ENCODE data around the gene BCR. TPM values are rescaled to one million over a fixed set of nuclear protein-coding genes. Genes with fewer than 3 reads are reported as not detected.

BCR gene
- total RNA-seq, 1 experiment from 2014 or later, result 77.0 TPM

- H4K20me1 ChIP-seq (ENCODE audit: control insufficient read depth, insufficient read depth, insufficient read length), result no peaks in the 10 kb centered on the region
- no peaks in the 10 kb centered on the region for H3K27me3 ChIP-seq (ENCODE audit: insufficient read depth, low read length)
- H3K56ac ChIP-seq (ENCODE audit: insufficient read length, low read depth, low read length), result no peak overlapping the region
- no peak overlapping the region for H2BK15ac ChIP-seq (ENCODE audit: low read depth, low read length)
- no peak overlapping the region for H2AK5ac ChIP-seq (ENCODE audit: insufficient read length, low read length)
- Mint-ChIP-seq H3K4me3 (no peak overlapping the region), H3K27ac (peak overlapping the region in 1 of 3 experiments; percentile 64; a peak in 1 of 7 replicates), H3K4me1 (0 out of 4 replicates have a peak, but pooled peaks cover 0 to 2% of the 10 kb centered on the region in 2 experiments), H3K27me3 (ENCODE audit: low read depth) (no peaks in the 10 kb centered on the region), H3K36me3 (ENCODE audit: insufficient read depth in 1 of 3, low read depth in 3 of 3) (peaks cover 8 to 64% (median 53%) of the 10 kb centered on the region in 3 experiments; a peak in 6 of 7 replicates), H3K9me3 (no peaks in the 10 kb centered on the region; a peak in 2 of 5 replicates)
- H3K79me1 ChIP-seq (ENCODE audit: insufficient read depth, low read depth, low read length, poor library complexity, severe bottlenecking), result no peaks in the 10 kb centered on the region
- H2BK5ac ChIP-seq (ENCODE audit: insufficient read length, low read length), result no peak overlapping the region
- H3K4ac ChIP-seq (ENCODE audit: low read depth, low read length), result no peak overlapping the region
- H2BK12ac ChIP-seq (ENCODE audit: insufficient read length, low read depth, low read length), result no peak overlapping the region
- no peak overlapping the region for H3K9ac ChIP-seq (ENCODE audit: extremely low read depth, insufficient read length, low read length)
- H3K27ac ChIP-seq (ENCODE audit: insufficient read length, low read depth, low read length), result no peak overlapping the region
- H3K23me2 ChIP-seq (ENCODE audit: insufficient read length, low read depth, low read length, poor library complexity, severe bottlenecking), result no peaks in the 10 kb centered on the region
- no peak overlapping the region for H4K5ac ChIP-seq (ENCODE audit: insufficient read length, low read depth, low read length)
- H3K79me2 ChIP-seq (ENCODE audit: insufficient read depth, low read length), result no peaks in the 10 kb centered on the region
- H2BK20ac ChIP-seq (ENCODE audit: low read depth, low read length, poor library complexity, severe bottlenecking), result no peak overlapping the region
- no peak overlapping the region for H2AFZ ChIP-seq (ENCODE audit: low read length)
- H2BK120ac ChIP-seq (ENCODE audit: low read depth, low read length, poor library complexity, severe bottlenecking), result no peak overlapping the region
- WGBS (ENCODE audit: extremely low coverage, insufficient read length, low lambda C conversion rate), result no CpG with 5 or more reads among the region's 21 CpGs
- H4K8ac ChIP-seq (replicated peaks; ENCODE audit: insufficient read length, low read depth, low read length), result no peak overlapping the region
- peak; percentile 89 for DNase-seq
- TF ChIP-seq CTCF (conservative IDR thresholded peaks at IDR 0.05), result peak; percentile 97
- H3K23ac ChIP-seq (ENCODE audit: insufficient read length, low read depth, low read length), result no peak overlapping the region
- H3T11ph ChIP-seq (ENCODE audit: low read length), result no peak overlapping the region
- H3K4me1 ChIP-seq (ENCODE audit: insufficient read depth, low read length), result no peaks in the 10 kb centered on the region
- H3K18ac ChIP-seq (ENCODE audit: insufficient read length, low read depth, low read length), result no peak overlapping the region
- no peak overlapping the region for H4K91ac ChIP-seq (ENCODE audit: insufficient read length, low read depth, low read length)
- H3K4me2 ChIP-seq (ENCODE audit: insufficient read depth, insufficient read length, low read length), result no peak overlapping the region
- no peak overlapping the region for H3K14ac ChIP-seq (ENCODE audit: insufficient read depth, low read length)
- H3K9me3 ChIP-seq (ENCODE audit: control insufficient read depth, low read depth, low read length), result no peaks in the 10 kb centered on the region
Observed at GRCh38 chr22:23281406-23282088, 101.2 kb downstream of the BCR start.
